HG03439 (cell line): Measurements from ENCODE around the gene ALPP.
"Not testable (repeated sequence)": the region's sequence is repeated elsewhere in the genome, so short reads cannot be mapped to it uniquely, and the experiment has no call there.

Source experiments
- ATAC-seq: cut with Tn5 transposase; IDR thresholded peaks from one replicate; pipeline ENCODE4 v1.9.1; 2021; ENCODE audit warnings: mild to moderate bottlenecking, moderate library complexity; ENCODE audit not compliant: unreplicated experiment

ALPP gene

DNA sequence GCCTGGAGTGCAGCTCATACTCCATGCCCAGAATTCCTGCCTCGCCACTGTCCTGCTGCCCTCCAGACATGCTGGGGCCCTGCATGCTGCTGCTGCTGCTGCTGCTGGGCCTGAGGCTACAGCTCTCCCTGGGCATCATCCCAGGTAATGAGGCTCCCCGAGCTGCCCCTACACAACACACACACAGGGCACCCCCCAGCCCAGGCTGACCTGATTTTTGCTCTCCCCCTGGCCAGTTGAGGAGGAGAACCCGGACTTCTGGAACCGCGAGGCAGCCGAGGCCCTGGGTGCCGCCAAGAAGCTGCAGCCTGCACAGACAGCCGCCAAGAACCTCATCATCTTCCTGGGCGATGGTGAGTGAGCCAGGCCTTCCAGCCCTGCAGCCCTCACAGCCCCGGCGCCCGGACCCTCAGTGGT is at the start of gene ALPP:
Gene ALPP (plus strand): TSS at position 17 of the 417 bp plus-strand sequence. CDS start 52 bp downstream, at position 69.
- ATAC-seq, result not testable (repeated sequence)

DNA sequence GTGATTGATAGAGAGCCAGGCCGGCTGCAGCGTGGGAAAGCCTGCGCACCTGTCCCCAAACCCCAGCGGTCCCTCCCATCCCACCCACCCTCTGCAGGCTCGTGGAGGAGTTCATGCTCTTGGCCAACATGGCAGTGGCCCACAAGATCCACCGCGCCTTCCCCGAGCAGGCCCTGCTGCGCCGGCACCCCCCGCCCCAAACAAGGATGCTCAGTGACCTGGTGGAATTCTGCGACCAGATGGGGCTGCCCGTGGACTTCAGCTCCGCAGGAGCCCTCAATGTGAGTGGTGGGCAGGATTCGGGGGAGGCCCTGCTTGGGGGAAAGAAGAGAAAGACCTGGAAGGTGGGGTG is 48.9 kb upstream of the ALPP start:
- ATAC-seq, result no peak

DNA sequence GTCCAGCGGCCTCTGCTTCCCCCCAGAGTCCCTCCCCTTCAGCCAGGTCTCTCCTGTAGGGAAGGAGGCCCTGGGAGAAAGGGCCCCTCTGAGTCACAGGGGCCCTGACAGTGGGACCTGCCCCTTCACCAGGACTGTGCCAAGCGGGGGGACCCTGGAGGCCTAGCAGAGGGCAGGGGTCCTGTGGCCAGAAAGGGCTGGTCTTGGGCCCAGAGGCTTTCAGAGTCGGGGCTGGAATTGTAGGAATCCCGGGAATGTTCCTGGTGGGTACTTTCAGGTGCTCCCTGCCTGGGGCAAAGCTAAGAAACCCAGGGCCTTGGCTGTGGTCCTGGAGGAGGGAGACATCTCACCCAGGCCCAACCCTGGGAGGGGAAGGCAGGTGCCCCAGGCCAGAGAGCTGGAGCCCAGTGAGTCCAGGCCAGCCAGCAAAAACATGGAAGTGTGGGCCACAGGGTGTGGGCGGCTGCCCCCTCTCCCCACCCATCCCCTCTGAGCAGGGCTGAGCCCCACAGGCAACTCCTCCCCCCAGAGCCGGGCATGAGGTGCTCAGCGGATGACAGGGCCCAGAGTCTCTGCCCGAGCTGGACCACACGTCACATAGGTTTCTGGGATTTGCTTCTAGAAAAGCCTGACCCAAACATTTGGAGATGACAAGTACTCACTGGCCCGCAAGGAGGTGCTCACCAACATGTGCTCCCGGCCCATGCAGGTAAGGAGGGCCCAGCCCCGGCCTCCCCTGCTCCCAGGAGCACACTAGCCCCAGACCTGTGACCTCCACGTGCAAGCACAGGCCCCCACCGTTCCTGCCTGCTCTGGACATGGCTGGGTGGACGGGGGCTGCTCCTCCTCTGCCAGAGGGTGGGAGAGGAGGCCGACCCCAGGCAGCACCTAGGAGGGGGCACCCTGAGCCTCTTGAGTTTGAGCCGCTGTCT is 48.2 kb upstream of the ALPP start:
- no peak for ATAC-seq

DNA sequence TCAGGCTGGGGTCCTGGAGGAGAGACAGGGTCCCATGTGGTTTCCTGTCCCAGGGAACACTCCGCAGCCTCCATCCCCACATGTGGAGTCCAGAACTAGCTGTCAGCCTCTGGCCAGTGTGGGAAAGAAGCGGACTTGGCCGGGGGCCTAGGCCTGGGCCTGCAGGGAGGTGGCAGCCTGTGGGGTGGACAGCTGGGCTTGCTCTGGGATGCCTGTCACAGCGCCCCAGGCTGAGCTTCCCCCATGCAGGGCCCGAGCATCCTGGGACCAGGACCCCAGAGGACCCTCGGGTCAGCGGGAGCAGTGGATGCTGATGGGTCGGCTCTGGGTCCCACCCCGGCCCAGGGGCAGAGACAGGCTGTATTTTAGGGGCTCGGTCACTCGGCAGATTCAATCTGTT is 47.5 kb upstream of the ALPP start:
- not testable (repeated sequence) for ATAC-seq

DNA sequence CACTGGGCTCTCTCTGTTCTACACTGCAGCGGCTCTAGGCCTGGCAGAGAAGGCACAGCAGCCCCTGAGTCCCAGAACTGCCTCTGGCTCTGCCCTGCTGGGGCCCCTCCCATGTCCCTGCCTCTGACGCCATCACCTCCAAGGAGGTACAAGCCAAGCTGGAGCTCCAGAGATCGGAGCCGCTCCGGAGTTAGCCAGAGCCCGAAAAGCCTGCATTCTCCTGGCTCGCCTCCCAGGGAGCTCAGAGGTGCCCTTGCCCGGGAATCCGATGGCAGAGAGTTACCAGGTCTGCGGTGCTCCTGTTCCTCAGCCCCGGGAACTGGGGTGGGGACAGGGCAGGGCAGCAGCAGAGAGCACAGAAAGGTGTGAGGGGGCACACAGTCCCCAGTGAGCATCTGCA is 46.9 kb upstream of the ALPP start:
- not testable (repeated sequence) for ATAC-seq

DNA sequence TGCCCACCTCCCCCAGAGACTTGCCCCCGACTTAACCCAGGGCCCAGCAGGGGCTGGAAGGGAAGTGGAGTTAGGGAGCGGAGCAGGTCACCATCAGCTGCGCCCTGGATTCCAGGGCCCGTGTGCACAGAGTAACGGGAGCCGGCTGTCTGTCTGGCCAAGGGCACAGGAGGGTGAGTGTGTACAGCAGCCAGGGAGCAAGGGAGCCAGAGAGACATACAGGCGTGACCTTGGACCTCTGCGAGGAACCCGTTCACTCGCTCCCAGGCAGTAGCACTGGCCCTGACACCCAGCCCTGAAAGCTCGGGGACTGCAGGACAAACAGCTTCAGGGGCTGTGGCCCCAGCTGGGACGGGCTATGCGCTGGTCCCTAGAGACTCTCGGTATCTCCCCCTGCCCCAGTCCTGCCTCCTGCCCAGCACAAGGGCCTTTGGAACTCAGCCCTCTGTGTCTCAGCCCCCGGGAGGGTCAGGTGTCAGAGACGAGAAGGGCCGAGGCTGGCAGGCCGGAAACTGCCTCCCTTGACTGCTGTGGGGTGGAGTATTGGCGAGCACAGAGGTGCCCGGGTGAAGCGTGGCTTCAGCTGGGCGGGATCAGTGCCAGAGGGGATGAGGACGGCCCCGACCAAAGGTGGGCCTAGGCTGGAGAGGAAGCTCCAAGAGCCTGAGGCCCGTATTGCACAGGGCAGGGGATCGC is 46.2 kb upstream of the ALPP start:
- not testable (repeated sequence) for ATAC-seq

DNA sequence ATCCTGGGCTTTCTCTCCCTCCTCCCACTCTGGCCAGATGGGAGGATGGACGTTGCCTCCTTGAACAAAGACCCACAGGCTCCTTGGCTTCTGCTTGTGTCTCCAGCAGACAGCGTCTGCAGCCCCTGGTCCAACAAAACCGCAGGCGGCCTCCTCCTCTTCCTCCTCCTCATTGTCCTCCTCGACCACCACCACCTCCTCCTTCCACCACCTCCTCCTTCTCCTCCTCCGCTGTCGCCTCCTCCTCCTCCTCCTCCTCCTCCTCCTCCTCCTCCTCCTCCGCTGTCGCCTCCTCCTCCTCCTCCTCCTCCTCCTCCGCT is 45.7 kb upstream of the ALPP start:
- no peak for ATAC-seq

DNA sequence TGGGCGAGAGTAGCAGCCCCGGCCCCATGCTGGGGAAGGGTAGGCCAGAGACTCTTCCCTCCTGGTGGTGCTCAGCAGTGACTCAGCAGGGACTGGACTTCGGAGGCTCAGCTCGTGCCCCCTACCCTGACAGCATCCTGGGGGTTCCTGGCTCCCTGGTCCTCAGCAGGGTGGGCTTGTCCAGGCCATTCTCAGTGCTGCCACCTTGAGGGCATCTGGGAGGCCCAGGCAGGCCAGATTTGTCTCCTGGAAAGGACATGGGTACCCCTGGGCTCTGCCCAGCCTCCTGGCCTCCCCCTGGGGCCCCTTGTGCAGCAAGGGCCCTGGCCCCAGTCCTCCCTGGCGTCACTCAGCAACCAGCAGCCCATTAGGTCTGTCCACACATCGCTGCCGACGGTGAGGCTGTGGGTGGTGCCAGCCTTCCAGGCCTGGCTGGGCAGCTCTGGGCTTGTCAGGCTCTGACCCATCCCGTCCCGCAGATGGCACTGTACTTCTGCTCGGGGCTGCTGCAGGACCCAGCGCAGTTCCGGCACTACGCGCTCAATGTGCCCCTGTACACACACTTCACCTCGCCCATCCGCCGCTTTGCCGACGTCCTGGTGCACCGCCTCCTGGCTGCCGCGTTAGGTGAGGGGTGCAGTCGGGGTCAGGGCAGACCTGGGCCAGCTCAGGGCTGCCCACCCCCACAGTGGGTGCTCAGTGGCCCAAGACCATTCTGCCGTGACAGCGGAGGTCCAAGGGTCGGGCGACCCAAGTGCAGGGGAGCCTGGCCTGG is 45.0 kb upstream of the ALPP start:
- no peak for ATAC-seq

DNA sequence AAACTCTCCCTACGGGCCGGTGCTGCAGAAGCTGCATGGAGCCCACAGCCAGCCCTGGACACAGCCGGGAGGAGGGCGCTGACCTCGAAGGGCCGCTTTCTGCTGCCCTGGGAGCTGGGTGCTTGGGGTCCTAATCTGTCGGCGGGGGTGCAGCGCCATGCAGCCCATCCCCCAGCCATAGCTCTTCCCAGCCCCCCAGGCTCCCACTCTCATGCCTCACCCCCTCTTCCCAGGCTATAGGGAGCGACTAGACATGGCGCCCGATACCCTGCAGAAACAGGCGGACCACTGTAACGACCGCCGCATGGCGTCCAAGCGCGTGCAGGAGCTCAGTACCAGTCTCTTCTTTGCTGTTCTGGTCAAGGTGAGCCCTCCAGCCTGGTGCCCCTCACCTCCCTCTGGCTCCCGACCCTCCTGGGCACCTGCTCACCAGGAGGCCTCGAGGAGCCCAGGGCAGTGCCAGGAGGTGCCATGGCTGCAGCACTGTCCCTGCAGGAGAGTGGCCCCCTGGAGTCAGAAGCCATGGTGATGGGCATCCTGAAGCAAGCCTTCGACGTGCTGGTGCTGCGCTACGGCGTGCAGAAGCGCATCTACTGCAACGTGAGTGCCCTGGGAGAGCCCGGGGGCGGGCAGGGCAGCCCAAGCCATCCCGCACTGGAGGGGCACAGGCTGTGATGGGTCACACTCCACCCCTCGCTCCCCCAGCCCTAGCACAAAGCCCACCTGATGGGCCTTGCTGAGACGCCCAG is 44.2 kb upstream of the ALPP start:
- not testable (repeated sequence) for ATAC-seq

DNA sequence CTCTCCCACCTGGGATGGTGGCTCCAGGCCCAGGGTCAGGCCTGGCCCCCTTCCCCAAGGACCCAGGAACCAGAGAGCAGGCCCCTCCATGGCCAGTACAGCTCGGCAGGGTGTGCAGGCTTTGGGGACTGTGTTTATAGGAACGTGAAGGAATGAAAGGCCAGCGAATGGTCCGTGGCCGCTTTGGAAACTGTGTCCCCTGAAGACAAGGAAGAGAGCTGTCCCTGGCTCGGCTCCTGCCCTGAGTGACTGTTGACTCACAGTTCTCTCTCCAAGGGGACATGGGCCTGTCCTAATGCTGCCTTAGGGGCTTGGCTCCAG is 43.7 kb upstream of the ALPP start:
- ATAC-seq, result not testable (repeated sequence)

DNA sequence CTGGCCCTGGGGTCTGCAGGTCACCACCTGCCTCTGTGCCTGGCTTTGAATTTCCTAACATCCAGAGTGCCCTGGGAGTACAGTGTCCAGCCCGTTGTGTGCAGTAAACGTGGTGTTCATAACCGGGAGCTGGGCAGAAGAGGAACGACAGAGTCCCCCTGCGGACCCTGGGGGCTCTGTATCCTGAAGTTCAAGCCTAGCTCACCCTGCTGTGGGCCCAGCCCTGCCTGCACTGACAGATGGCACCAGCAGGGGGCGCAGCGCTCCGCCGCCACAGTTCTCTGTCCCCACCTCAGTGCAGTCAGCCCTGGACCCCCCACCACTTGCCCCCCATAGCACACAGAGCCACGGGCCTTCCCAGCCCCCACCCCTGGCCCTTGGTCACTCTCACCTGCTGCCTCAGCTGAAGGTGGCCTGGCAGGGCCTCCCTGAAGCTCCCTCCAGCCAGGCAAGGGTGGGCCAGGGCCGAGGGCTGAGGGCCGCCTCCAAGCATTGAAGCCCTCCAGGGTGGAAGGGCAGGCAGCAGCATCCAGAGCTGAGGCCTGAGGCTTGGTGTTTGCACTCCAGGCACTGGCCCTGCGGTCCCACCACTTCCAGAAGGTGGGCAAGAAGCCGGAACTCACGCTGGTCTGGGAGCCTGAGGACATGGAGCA is 43.2 kb upstream of the ALPP start:
- ATAC-seq, result not testable (repeated sequence)

DNA sequence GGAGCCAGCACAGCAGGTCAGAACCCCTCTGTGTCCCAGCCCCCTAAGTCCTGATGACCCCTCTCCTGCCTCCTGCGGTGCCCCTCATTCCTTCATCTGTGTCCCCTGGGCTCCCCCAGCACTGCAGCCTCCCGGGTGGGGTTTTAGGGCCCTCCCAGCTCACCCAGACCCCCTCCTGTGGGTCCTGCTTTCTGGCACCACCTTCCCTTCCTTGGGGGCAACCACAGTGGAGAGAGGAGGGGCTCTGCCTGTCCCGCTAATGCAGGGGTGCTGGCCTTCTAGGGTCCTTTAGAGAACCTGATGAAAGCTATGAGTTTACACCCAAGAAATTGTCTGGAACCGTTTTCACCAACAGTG is 42.7 kb upstream of the ALPP start:
- ATAC-seq, result no peak

DNA sequence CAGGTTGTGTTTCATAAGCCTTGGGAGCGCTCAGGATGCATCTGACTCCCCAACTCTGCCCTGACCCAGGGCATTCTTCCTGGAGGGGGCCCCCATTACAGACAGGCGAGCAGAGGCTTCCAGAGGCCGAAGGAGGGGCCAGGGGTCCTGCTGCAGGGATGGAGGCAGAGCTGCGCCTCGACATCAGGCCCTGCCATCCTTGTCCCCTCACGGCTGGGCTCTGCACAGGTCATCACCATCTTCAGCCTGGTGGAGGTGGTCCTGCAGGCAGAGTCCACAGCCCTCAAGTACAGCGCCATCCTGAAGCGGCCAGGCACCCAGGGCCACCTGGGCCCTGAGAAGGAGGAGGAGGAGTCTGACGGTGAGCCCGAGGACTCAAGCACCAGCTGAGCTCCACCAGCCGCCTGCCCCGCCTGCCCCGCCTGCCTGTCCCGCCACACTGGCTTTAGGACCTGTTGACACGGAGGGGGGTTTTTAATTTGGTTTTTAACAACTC is 42.3 kb upstream of the ALPP start:
- ATAC-seq, result no peak

DNA sequence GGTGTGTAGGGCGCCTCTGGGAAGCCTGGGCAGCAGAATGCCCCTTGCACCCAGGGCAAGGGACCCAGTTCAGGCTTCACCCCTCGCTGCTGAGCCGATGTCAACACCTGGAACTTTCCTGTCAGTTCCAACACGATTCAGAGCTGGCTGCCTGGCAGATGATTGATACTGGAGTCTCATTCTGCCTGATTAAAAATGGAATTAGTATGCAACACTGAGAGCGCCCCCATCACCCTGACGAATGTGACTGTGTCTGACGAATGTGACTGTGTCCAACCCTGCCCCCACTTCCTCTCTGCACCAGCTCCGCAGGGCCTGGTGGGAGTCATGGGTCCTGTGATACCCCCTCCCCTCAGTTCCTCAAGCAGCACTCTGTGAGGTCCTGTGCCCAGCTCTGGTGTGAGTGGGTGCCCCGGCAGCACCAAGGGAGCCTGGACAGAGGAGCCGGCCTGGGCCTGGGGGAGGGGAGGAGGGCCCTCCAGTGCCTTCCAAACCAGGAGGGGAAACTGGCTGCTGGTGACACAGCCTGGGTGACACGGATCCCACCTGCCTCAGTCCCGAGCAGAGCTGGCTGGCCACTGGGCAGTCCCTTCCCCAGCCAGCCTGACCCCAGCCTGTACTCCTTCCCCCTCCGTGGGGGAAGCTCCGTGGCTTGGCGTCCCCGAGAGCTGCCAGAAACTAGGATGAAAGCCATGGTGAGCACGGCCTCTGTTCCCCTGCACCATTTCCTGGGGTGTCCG is 41.4 kb upstream of the ALPP start:
- ATAC-seq, result no peak

DNA sequence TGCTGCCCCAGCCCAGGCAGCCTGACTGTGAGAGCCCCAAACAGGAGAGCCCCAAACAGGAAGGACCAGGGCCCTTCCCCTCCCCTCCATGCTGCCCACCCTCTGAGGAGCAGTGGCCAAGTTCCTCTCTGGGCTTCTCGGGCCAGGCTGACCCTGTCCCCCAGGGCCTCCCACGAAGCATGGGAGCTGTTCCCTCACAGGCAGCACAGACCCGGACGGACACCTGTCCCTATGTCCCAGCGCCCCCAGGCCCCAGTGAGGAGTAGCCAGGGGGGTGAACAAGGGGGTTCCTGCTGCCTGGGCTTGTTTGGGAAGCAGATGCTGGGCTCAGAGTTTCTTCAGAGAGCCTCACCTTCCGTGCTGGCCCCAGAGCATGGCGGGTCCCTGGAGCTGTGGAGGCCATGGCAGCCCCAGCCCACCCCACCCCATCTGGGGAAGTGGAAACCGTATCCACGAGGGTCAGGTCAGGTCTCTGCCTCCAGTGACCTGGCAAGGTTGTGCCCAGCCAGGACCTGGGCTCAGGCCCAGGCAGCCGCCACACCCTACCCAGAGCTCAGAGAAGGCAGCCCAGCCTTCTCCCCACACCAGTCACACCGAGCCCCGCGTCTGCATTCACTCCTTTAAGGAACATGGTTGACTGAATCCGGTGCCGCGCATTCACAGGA is 40.3 kb upstream of the ALPP start:
- ATAC-seq, result not testable (repeated sequence)

DNA sequence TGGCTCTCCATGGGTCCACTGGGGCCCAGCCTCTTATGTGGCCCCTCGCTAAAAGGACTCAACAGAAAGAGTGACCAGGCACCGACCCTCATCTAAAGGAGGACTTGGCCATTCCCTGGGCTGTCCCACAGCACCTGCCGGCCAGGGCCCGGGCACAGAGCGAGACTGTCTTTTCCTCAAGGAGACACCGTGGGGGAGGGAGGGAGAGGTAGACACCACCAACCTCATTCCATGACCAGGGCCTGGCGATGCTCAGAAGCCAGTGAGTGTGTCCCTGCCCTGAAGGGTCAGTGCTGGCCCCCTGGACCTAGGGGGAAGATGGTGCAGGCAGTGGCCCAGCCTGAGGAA is 39.8 kb upstream of the ALPP start:
- ATAC-seq, result no peak

DNA sequence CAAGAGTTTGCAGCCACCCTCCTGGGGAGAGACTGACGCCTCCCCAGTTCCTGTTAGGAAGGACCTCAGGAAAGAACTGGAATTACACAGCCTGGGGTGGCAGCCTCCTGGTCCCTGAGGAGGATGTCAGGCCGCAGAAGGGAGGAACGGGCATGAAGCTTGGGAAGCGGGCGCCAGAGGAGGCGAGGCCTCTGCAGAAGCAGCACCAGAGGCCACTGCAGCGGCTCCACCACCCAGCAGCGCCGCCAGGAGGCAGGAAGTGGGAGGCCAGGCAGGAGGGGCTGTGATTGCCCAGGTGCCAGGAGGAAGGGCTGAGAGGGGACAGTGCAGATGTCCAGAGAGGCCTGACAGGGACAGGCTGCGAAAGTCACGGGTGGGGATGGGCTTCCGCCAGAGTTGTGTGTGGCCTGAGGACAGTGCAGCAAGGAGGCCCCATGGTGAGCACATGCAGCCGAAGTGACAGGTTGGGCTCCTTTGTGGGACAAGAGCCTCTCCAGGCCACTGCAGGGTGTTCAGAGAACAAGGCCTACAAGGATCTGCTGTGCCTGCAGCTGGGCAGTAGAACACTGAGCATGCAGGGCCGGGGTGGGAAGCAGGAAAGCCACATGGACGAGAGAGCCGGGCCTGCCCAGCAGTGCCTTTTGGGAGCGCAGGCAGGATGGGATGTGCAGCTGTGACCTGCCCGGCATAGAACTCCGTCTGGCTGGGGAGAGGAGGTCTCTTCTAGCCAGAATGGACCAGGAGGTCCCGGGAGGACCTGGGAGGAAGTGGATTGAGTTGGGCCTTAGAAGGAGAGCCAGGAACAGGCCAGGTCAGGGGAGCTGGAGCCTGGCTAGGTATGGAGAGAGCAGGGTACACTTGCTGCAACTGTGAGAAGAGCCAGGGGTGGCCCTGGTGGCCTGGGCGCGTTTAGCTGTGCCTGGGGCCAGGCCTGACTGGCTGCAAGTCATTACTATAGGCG is 39.1 kb upstream of the ALPP start:
- no peak for ATAC-seq
